Fibroblast of upper back skin (primary cell): Measurements from ENCODE around the gene AHSG.
"Not testable (repeated sequence)": the region's sequence is repeated elsewhere in the genome, so short reads cannot be mapped to it uniquely, and the experiment has no call there.

ENCODE experiments used
- DNase-seq: peaks from one replicate; pipeline ENCODE4 v3.0.0-alpha.2; 2013

AHSG gene

GRCh38 chr3:186619787-186620212, 6.9 kb downstream of the AHSG start:
- DNase-seq: no peak

GRCh38 chr3:186620213-186621092, 7.6 kb downstream of the AHSG start:
- no peak for DNase-seq

DNA sequence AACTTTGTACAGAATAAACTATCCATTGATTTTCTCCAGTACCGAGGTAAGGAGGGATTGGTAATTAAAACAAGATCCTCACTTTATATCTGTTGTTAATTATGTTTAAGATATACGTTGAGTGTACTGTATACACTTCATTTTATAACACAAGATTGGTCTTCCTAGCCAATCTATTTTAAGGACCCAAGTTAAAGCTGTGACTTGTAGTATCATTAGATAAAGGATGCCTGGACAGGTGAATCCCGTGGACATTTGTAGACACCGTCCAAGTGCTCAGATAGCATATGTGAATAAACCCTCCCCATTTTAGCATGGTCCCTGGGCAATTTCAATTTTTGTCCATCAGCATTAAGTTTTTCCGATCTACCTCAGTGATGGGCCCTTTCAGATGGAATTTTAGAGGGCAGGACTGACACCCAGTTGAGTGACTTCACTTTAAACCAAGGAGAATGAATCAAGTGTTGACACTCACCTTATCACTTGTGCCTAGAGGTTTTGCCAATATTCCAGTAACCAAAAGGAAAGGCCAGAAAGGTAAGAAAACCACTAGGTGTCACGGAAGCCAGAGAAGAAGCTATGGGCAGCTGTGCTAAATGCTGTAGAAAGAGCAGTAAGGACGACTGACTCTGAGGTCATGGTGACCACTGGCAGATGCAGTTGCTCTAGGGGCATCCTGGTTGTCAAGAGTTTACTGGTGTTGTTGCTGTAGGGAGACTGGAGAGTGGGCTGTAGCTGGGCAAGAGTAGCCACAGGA, 9.2 kb downstream of the AHSG start:
- DNase-seq: no peak

DNA sequence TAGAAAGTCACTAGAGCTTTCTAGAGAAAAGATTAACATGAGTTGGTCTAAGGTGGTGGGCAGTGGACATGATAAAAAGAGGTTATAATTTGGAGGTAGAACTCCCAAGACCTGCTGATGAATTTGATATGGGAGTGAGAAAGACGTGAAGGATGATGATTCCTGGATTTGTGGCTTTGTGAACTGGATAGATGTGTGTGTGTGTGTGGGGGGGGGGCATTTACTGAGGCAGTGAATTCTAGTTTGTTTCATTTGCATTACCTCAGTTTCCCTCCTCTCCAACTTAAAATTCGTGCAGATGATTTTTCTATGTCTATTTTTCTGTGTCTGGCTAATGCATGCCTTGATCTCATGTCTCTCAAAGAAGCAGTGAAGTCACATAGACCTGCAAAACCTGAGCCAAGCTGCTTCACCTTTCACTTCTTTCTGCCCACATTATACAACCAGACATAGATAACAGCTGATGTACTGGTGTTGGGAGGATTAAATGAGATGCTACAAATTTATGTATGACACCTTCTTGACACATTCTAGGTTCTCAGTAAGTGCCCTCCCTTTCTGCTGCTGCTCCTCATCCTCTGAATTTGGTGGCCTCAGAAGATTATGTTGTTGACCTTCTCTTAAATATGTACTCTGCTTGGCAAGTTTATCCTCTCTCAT, 9.9 kb downstream of the AHSG start:
- no peak for DNase-seq

- no peak for DNase-seq
Measured at GRCh38 chr3:186624598-186624997, 11.7 kb downstream of the AHSG start.

- DNase-seq: no peak
Measured at GRCh38 chr3:186625600-186626042, 12.8 kb downstream of the AHSG start.

DNA sequence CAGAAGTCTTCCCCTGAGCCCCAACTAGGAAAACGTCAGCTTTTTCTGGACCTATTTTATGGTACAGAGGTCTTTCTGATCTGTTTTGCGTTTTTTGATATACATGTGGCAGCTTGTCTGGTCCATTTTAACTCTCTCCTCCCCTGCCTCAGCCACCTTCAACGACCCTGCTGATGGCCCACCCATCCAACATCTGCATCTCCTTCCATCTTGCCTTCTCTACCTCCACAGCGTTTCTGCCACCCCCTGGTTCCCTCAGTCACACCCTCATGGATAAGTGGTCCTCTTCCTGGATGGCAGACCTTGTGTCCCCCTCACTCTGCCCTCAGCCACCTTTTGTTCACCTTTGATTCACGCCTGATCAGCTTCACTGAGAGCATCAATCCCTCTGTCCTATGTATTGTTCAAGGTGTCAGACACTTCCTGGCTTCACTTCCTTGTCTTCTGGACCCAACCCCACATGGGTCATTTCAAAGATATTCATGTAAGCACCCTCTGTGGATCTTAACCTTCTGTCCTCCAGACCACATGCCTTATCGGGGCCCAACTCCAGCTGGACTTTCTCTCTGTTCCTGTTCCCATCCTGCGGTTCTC, 13.5 kb downstream of the AHSG start:
- no peak for DNase-seq

- DNase-seq: no peak
Measured at GRCh38 chr3:186627852-186628414, 15.1 kb downstream of the AHSG start.

DNA sequence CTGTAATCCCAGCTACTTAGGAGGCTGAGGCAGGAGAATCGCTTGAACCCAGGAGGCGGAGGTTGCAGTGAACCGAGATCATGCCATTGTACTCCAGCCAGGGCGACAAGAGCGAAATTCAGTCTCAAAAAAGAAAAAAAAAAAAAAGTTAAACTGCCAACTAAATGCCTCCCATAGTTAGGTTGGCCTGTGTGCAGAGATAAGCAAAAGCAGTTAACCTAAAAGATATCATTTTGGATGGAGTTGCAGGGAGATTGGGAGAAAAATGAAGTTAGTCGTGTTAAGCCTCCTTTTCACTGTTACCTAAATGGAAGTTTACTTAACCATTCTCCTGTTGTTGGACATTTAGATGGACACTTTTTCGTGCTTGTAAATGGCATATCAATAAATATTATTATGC, 15.9 kb downstream of the AHSG start:
- no peak for DNase-seq

DNA sequence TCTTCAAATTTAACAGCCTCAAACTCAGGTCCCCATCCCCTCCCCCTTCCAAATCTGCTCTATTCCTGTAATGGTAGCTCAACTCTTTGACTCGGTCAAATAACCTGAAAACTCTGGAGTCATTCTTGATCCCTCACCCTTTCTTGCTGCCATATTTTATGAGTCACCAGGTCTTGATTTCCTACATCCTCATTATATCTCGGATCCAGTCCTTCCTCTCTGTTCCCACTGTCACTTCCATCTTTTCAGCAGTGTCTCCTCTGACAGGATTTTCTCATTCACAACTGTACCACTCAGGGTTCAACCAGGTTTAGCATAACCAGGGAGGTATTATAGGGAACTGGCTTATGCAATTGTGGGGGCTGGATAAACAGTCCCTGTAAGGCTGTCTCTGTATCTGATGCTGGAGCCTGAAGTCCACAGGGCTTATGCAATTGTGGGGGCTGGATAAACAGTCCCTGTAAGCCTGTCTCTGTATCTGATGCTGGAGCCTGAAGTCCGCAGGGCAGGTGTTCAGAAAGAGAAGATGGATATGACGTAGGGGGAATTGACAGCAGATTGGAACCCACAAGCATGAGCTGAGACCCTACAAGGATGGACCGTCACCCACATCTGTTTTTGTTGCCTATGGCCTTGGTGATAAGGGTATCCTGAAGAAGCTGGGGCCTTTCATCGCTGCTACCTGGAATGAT, 18.2 kb downstream of the AHSG start:
- DNase-seq: no peak

DNA sequence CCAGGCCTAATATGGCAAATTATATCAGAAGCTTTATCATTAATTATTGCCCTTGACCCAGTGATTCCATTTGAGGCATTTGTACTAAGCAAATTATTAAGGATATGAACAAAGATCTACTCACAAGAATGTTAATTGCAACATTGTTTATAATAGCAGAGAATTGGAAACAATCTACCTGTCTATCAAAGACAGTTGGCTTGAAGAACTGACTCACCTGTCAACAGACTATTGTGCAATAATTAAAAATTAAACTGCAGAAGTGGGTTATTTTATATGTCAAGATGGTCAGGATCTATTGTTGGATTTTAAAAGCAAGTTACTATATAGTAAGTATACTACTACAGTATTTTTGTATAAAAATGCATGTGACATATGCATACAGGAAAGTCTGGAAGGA, 20.6 kb downstream of the AHSG start:
- no peak for DNase-seq

GRCh38 chr3:186634207-186634606, 21.3 kb downstream of the AHSG start:
- not testable (repeated sequence) for DNase-seq

DNA sequence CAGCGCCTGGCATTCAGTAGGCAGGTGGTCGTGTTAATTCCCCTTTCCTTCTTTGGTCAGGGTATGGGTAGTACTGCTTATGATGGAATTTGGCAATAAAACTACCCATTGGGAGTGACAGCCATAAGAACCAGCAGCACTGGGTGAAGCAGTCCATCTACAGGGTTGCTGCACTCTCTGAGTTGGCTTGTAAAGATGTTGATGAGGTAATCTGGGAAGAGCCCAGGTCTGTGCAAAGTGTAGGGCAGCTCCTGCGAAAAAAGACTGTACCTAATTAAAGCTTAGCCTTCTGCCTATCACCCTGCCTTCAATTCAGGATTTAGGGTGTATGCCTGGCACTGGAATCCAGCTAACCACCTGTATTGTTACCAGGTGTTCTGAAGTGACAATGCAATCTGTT, 22.7 kb downstream of the AHSG start:
- DNase-seq: no peak

- no peak for DNase-seq
Measured at GRCh38 chr3:186636536-186636935, 23.7 kb downstream of the AHSG start.

- no peak for DNase-seq
Measured at GRCh38 chr3:186637686-186638085, 24.8 kb downstream of the AHSG start.

GRCh38 chr3:186638259-186638658, 25.4 kb downstream of the AHSG start:
- no peak for DNase-seq

DNA sequence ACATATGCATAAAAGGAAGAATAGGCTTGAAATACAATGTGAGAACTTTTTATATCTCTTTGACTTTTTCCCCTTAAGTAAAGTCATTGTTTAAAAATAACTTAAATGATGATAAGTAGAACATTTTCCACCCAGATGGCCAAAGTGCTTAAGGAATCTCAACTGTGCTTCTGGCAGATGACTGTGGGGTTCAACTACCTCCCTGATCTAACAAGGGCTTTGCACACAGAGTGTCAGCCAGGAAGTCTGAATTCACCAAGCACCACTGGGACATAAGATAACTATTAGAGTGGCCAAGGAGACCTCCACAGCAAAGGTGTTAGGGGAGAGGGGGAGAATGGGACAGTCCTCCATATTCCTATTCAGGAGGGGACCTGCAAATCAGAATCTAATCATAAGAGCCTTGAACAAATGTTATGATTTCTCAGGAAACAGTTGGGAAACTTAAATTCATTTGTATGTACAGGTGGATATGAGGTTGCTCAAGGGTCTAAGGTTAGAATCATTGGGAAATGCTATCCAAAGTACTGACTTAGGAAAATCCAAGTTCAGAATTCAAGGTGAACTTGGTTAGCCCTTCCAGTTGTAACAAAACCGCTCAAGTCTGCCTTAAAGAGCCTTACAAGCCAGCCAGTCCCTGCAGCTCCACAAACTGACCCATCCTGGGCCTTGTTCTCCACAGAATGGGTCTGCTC, 27.1 kb downstream of the AHSG start, which contains the start of gene FETUB:
FETUB (plus strand) TSS at position 622 of the 695 bp plus-strand sequence; CDS start at position 684, 62 bp downstream.
- DNase-seq: no peak

DNA sequence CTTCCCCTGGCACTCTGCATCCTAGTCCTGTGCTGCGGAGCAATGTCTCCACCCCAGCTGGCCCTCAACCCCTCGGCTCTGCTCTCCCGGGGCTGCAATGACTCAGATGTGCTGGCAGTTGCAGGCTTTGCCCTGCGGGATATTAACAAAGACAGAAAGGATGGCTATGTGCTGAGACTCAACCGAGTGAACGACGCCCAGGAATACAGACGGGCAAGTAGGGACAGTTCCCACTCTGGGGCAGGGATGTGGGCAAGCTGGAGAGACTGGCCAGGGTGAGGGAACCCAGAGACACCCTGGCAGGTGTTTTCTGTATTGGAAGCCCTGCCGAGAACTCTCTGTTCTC, 27.6 kb downstream of the AHSG start:
- peak; percentile 4 for DNase-seq

DNA sequence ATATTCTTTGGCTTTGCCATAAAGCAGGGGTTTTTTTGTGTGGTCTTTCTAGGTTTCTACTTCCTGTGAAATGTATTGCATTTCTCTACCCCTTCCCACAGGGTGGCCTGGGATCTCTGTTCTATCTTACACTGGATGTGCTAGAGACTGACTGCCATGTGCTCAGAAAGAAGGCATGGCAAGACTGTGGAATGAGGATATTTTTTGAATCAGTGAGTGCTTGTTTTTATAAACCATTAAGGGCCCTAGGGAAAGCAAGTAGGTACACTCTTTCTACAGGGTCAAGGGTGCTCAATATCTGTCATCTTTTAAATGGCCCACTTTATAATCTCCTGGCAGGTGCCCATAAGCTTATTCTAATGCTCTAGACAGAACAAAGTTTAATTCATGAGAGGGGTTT, 28.1 kb downstream of the AHSG start:
- DNase-seq: no peak

- no peak for DNase-seq
Measured at GRCh38 chr3:186642014-186642413, 29.2 kb downstream of the AHSG start.

- no peak for DNase-seq
Measured at GRCh38 chr3:186643493-186643892, 30.6 kb downstream of the AHSG start.

DNA sequence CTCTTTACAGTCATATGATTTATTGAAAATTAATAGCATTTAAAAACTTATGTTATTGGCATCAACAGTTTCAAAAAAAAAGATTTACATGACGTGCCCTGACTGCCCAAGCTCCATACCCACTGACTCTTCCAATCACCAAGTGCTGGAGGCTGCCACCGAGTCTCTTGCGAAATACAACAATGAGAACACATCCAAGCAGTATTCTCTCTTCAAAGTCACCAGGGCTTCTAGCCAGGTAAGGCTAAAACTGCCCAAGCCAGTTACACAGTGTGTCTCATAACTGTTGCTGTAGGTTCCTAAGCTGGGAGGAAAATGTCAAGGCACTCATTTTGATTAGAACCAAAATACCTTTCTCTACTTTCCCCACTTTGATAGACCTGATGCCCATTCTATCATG, 31.8 kb downstream of the AHSG start:
- no peak for DNase-seq
